GM12891 (cell line): ENCODE data around the gene FGF12.

Experiments used
- POLR2A ChIP-seq: IDR thresholded peaks from 2 replicates; pipeline ENCODE4 v1.6.1; 2011; ENCODE audit warnings: low read depth, low read length, control low read depth
- POLR2AphosphoS5 ChIP-seq: IDR thresholded peaks from 2 replicates; pipeline ENCODE4 v1.6.1; 2011; ENCODE audit warnings: low read depth, low read length, control low read depth
- TAF1 ChIP-seq: IDR thresholded peaks from 2 replicates; pipeline ENCODE4 v1.6.1; 2011; ENCODE audit warnings: low read depth, low read length, control low read depth

DNA sequence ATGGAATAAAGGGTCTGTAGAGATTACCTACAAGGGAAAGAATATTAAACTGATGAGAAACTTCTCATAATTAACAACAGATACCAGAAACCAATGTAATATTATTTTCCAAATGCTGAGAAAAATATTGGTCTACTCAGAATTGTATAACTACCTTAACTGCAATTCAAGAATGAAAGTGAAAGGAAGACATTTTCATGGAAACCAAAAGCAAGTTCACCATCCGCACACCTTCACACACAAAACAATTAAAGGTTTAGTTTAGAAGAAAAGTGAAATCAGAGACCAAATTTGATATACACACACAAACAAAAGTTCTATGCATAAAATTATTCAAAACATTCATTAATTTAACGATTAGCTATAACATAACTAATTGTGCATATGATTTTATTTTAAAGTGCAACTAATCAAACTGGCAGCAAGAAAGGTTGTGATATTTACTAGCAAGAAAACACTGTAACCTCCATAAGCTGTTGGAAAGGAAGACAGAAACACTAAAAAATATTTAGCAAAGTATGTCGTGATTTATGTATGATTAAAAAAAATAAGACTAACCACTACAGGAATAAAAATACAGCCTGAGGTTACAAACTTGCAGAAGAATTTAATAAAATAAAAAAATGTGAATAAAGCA is 395.5 kb downstream of the FGF12 start:
- TF ChIP-seq POLR2A (no peak), POLR2AphosphoS5 (no peak), TAF1 (no peak)
